SH-SY5Y (cell line): ENCODE data around the gene ZNF488.

Experiments used
- GATA2 ChIP-seq: IDR thresholded peaks from 2 replicates; pipeline ENCODE4 v1.6.1; 2011; ENCODE audit warnings: mild to moderate bottlenecking, low read depth, low read length
- GATA3 ChIP-seq: IDR thresholded peaks from 2 replicates; pipeline ENCODE4 v1.6.1; 2011; ENCODE audit warnings: low read depth, mild to moderate bottlenecking, low read length, moderate library complexity

ZNF488 gene

DNA sequence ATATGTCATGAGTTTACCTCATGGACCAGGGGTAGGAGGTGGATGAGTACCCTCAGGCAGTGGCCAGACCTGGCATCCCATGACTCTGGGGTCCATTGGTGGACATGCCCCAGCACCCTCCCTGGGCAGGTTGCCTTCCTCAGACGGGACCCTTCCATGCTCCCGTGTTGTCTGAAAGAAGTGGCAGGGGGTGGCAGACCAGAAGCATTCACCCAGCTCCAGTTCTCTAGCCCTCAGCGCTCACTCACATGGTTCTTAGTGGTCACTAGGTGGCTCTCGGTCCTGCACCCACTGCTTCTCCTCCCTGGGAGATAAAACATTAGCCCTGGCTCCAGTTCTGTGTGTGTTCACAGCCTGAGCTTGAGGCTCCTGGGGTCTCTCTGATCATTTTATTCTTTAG is 29.9 kb downstream of the ZNF488 start:
- no peak for TF ChIP-seq GATA3
- TF ChIP-seq GATA2, result no peak

DNA sequence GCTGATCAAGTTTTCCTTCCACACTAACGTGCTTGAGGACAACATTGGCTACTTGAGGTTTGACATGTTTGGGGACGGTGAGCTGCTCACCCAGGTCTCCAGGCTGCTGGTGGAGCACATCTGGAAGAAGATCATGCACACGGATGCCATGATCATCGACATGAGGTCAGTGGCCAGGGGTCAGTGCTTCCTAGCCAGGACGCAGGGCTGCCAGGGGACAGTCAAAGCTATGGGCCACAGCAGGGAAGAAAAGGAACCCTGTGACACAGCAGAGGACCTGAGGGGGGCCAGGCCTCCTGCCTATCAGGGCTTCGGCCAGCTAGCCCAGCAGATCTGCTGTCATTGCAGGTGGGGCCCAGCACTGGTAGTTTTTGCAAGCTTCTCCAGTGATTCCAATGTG is 30.7 kb downstream of the ZNF488 start:
- TF ChIP-seq GATA2 (no peak), GATA3 (no peak)

DNA sequence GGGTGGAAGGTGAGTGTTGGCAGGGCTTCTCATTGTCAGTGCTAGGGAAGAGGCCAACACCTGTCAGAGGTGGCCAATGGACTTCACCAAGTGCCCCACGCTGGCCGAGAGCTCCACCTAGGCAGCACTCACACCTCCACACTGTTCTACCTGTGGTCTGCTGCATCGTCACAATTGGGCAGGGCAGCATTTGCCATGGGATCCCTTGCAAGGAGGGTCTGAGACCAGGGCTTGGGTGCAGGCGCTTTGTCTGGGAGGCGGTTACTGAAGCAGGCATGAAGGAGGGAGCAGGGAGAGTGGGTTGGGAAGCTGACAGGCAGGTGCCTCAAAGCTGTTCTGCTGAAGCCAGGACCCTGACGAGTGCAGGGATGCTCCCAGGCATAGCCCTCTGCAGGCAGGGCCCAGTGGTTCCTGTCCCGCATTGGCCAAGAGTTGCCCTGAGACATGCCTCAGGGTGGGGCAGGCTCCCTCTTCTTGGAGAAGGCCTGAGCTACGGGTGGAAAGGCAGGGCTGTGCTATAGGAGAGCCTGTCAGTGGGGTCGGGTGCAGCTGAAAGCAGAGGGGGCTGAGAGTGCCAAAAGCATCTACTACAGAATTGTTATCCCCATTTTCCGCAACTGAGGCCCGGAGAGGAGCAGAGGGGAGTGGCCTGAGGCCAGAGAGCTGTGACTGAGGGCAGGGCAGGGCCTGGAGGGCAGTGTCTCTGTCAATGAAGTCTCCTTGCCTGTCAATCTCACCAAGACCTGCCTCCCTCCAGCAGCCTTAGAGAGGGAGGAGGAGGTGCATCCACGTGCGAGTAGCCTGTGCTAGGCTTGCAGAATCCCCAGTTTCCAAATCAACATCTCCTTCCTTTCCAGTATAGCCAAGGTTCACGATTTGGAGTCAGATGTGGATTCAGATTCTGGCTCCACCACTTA is 31.9 kb downstream of the ZNF488 start:
- no peak for TF ChIP-seq GATA3
- no peak for TF ChIP-seq GATA2

- TF ChIP-seq GATA2 (no peak), GATA3 (no peak)
Measured at GRCh38 chr10:47350671-47351640, 33.1 kb downstream of the ZNF488 start.

GRCh38 chr10:47349941-47350371 is 34.1 kb downstream of the ZNF488 start:
- TF ChIP-seq GATA3, result no peak
- no peak for TF ChIP-seq GATA2

DNA sequence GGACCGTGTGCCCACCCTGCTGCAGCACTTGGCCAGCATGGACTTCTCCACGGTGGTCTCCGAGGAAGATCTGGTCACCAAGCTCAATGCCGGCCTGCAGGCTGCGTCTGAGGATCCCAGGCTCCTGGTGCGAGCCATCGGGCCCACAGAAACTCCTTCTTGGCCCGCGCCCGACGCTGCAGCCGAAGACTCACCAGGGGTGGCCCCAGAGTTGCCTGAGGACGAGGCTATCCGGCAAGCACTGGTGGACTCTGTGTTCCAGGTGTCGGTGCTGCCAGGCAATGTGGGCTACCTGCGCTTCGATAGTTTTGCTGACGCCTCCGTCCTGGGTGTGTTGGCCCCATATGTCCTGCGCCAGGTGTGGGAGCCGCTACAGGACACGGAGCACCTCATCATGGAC is 34.6 kb downstream of the ZNF488 start:
- no peak for TF ChIP-seq GATA2
- no peak for TF ChIP-seq GATA3

GRCh38 chr10:47348661-47349470 is 35.2 kb downstream of the ZNF488 start:
- TF ChIP-seq GATA3 (no peak), GATA2 (no peak)

DNA sequence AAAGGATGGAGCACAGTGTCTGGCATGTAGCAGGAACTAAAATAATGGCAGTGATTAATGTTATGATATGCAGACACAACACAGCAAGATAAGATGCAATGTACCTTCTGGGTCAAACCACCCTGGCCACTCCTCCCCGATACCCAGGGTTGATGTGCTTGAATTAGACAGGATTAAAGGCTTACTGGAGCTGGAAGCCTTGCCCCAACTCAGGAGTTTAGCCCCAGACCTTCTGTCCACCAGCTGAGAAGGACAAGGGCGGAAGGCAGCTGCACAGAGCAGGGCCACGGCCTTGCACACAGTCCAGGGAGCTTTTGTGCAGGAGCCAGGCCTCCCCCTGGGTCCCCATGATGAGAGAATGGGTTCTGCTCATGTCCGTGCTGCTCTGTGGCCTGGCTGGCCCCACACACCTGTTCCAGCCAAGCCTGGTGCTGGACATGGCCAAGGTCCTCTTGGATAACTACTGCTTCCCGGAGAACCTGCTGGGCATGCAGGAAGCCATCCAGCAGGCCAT is 35.9 kb downstream of the ZNF488 start, which contains the start of gene RBP3:
Gene RBP3 (plus strand): TSS at position 226 of the 514 bp plus-strand sequence. CDS start 122 bp downstream, at position 348.
- TF ChIP-seq GATA2, result peak; percentile 56
- no peak for TF ChIP-seq GATA3

- TF ChIP-seq GATA3 (no peak), GATA2 (no peak)
Measured at GRCh38 chr10:47347303-47347675, 36.8 kb downstream of the ZNF488 start.

- TF ChIP-seq GATA2 (no peak), GATA3 (no peak)
Measured at GRCh38 chr10:47346581-47347302, 37.4 kb downstream of the ZNF488 start.

GRCh38 chr10:47344996-47345870 is 38.9 kb downstream of the ZNF488 start:
- TF ChIP-seq GATA3, result no peak
- no peak for TF ChIP-seq GATA2
